LNCAP (cell line): ENCODE measurements around the gene CAMK1G.

Source experiments
- TF ChIP-seq, protein P1 (sequence below): fragments of 450-650 bp; IDR thresholded peaks from 2 replicates; pipeline ENCODE4 v1.5.1; 2017; ENCODE audit warnings: mild to moderate bottlenecking

The CAMK1G gene

DNA sequence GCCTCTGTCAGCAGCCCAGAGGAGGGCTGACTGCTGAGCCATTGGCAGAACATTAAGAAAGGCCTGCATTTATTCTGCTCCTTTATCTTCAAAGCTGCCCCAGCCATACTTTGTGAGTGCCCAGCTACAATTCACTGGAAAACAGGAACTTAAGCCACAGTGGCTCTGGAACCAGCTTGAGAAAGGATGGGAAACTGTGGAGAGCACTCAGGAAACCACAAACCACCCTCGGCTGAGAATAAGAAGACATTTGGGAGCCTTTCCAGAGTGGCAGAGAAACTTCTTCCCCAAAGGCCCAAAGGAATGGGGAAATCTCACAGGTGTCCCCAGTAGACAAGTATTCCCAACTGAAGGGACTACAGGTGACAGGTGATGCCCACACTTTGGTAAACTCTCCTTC, 66.9 kb downstream of the CAMK1G start:
- TF ChIP-seq, protein P1, sequence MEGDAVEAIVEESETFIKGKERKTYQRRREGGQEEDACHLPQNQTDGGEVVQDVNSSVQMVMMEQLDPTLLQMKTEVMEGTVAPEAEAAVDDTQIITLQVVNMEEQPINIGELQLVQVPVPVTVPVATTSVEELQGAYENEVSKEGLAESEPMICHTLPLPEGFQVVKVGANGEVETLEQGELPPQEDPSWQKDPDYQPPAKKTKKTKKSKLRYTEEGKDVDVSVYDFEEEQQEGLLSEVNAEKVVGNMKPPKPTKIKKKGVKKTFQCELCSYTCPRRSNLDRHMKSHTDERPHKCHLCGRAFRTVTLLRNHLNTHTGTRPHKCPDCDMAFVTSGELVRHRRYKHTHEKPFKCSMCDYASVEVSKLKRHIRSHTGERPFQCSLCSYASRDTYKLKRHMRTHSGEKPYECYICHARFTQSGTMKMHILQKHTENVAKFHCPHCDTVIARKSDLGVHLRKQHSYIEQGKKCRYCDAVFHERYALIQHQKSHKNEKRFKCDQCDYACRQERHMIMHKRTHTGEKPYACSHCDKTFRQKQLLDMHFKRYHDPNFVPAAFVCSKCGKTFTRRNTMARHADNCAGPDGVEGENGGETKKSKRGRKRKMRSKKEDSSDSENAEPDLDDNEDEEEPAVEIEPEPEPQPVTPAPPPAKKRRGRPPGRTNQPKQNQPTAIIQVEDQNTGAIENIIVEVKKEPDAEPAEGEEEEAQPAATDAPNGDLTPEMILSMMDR = no peak

DNA sequence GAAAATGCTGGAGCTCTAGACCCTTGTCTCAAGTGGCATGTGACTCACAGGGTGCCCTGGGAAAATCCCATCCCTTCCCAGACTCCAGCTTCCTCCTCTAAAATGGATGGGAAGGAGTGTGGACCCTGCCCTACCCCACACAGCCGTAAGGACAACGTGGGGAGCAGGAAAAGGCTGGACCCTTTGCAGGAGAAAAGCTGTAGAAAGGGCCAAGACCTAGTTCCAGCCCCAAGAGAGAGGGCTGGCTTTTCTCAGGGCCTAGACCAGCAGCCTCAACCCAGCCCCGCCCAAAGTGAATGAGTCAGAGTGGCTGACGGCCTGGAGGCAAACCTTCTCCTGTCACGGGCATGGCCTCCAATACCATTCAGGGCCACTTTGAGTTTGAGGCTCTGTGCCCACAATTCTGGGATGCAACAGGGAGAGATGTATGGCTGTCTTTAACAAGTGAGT, 67.6 kb downstream of the CAMK1G start:
- TF ChIP-seq, protein P1 = no peak

DNA sequence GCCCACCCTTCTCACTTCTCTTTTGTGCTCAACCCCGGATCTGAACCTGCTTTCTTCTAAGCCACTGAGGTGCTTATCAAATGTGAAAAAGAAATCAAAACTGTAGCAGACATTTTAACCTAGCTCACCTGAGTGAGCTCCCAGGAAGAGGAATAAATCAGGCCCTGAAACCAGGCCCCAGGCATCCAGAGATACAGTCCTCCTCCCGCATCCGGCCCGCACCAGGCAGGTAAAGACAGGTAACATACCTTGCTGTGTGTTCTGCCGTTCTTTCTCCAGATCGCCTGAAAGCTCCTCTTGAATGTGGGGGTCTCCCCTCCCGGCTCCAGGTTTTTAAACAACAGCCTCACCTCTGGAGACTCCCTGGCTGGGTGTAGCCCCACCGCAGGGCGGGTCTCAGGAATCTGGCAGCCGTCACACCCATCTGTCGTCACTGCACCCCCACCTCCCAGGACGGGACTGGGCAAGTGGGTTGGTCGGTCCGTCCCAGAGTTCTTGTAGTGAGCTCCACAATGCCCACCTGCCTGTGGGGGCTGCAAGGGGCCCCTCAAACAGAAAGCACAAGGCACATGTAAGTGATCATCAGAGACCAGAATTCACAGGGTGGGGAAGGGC, 68.7 kb downstream of the CAMK1G start, which contains the start of gene LAMB3:
LAMB3 (minus strand) TSS at position 305 of the 615 bp plus-strand sequence. CDS start 1,481 bp downstream, outside the sequence.
- TF ChIP-seq, protein P1 = no peak

DNA sequence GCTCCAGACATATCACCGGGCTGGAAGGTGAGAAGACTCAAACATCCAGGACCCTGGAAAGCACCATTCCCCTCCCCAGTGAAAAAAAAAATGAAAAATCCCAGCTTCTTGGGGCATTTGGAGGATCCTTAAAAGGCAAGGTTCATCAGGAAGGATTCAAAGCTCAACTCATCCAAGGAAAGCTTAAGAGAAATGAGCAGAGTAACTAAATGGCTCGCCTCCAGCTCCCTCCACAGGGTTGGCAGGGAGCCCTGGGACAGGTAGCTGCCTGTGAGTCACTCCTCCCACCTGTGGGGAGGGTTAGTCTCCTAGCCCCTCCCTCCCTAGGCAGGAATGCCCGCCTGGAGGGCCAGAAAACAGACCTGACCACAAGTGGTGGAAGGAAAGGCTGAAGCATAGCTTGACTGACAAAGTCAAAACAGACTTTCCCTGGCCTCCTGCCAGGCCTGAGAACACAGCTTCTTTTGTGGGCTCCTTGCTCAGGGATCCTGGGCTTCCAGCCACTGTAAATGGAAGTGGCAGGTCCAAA, 69.4 kb downstream of the CAMK1G start:
- TF ChIP-seq, protein P1 = no peak

DNA sequence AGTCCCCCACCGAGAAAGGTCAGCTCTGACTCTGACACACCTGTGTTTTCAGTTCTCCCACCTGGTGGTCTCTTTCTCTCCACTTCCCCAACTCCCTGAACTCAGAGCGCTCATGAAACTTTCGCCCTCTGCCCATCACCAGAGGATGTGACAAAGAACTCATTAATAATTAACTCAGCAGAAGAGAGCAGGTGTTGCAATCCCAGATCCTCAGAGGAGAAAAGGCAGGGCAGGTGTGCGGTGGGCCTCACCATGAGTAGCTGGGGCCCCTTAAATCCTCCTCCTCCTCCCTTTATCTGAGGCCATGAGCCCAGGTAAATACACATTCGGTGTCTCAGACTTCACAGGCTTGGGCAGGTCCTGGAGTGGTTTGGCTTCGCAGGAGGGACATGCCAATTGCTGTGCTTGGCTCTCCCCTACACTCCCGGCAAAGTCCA, 70.4 kb downstream of the CAMK1G start:
- TF ChIP-seq, protein P1 = no peak

DNA sequence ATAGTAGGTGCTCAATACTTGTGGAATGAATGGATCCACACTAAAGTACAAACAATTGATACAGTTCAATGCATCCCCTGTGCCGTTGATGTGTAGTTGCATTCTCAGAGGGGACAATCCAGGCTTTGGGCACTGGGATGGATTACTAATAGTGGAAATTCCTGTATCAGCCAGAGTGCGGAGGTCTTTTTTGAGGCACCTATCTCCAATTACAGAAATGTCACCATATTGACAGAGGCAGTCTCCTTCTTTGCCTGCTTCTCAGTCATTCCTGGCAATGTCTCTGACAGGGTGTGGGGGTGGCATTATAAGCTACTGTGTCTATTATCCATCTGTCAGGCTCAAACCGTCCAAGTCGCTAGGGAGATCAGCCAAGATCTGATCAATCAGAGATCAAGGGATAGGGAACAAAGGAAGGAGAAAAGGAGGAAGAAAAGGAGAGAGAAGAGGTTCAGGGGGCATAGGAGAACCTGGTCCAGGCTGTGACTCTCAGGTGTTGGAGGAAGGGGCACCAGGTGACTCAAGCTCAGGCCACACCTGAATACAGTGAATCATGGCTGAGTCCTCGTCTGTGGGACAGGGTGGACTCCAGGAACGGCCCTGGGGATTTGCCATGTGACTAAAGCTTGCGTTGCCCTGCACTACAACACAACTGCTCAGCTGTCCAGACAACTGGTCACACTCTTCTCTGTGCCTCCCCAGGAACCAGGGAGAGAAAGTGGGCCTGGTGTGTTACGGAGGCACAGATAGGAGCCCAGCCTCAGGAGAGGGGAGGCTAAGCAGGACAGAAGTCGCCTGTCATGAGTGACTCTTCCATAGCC, 72.1 kb downstream of the CAMK1G start:
- TF ChIP-seq, protein P1 = no peak

DNA sequence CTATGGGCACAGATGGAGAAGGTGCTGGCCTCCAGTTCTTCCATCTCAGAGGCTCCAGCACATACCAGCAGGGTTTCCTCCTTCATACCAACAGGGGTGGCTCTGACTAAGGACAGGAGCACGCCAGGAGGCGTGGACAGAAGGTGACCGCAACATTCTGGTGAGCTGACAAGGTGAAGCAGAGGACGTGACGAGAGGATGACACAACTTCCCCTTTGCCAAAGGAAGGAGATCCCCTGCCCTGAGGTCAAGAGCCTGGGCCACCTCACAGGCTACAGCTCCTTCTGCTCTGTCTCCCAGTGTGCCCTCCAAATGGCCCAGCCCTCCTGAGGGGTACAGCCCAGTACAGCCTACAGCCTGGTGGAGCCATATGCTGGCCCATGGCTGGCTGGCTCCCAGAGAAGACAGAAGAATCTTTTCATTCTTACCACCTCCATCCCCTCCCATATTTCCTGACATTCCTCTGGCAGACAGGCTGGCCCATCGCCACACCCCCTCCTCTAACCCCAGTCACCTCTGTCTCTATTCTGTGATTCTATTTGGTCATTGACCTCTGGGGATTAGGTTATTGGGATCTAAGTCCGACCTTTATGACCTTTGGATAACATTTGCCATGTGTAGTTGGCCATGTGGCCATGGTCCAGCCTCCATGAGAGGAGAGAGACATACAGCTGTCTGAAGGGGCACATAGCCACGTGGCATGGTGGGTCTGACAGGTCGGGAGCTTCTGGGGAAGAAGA, 73.8 kb downstream of the CAMK1G start:
- TF ChIP-seq, protein P1 = no peak
